DND-41 (cell line): ENCODE measurements around the gene ZSCAN5A.

Experiments used
- CTCF ChIP-seq: IDR thresholded peaks from 2 replicates; pipeline ENCODE4 v1.5.1; 2012; ENCODE audit warnings: borderline replicate concordance, low read length, moderate library complexity, mild to moderate bottlenecking; ENCODE audit not compliant: poor library complexity, severe bottlenecking; ENCODE audit errors: extremely low read depth
- EZH2 ChIP-seq: IDR thresholded peaks from 3 replicates; pipeline ENCODE4 v1.6.1; 2012; ENCODE audit warnings: borderline replicate concordance, low read depth, mild to moderate bottlenecking, moderate library complexity, low read length, inconsistent platforms; ENCODE audit not compliant: severe bottlenecking

- TF ChIP-seq CTCF (no peak), EZH2 (no peak)
Measured at GRCh38 chr19:56317749-56318148, 3.1 kb upstream of the ZSCAN5A start.
